Thoracic aorta (tissue), 2 donors: ENCODE results near the gene PRKAB2. TPM values are rescaled to one million over a fixed set of nuclear protein-coding genes. Genes with fewer than 3 reads are reported as not detected.
"Not testable (repeated sequence)": the region's sequence is repeated elsewhere in the genome, so short reads cannot be mapped to it uniquely, and the experiment has no call there.

Source experiments
- ATAC-seq: fragments of 150-250 bp; one replicate; pipeline ENCODE4 v1.8.0; 2017; ENCODE audit warnings: low read depth; ENCODE audit not compliant: insufficient number of reproducible peaks, low FRiP score
- DNase-seq: peaks from one replicate; pipeline ENCODE4 v3.0.0-alpha.2; 2020; ENCODE audit warnings: low spot score
- H3K27ac ChIP-seq, 2 donors: fragments of 200-600 bp; sonication (generic); 1 replicate in 1 of 2; 2 replicates in 1 of 2; pipeline ENCODE4 v1.5.1; 2016; ENCODE audit warnings: mild to moderate bottlenecking in 2 of 2, moderate library complexity in 2 of 2
- H3K27me3 ChIP-seq: fragments of 200-600 bp; sonication (generic); replicated peaks from 2 replicates; pipeline ENCODE4 v1.6.0; 2016; ENCODE audit warnings: mild to moderate bottlenecking; ENCODE audit not compliant: insufficient read depth
- H3K36me3 ChIP-seq: fragments of 200-600 bp; sonication (generic); one replicate; pipeline ENCODE4 v1.5.1; 2016
- H3K4me1 ChIP-seq, 2 donors: fragments of 200-600 bp; sonication (generic); 1 replicate in 1 of 2; 2 replicates in 1 of 2; pipeline versions ENCODE4 v1.5.1 to v1.6.0; 2016; ENCODE audit warnings: low read depth in 2 of 2, mild to moderate bottlenecking in 1 of 2; ENCODE audit not compliant: control insufficient read depth in 1 of 2
- H3K4me3 ChIP-seq: fragments of 200-600 bp; sonication (generic); 2 replicates; pipeline ENCODE4 v1.5.1; 2016; ENCODE audit warnings: mild to moderate bottlenecking
- H3K9me3 ChIP-seq: fragments of 200-600 bp; sonication (generic); 2 replicates; pipeline ENCODE4 v1.5.1; 2016
- total RNA-seq, 2 donors: library from RNA; depleted of rRNA; stranded (reverse); fragments of >200 nt; gene quantifications; one replicate each; pipeline versions ENCODE4 v1.1.0 to v1.2.3, GENCODE V29; 2016
- TF ChIP-seq, protein P1 (sequence below): fragments of 200-600 bp; sonication (generic); IDR thresholded peaks from one replicate; pipeline ENCODE4 v1.5.1; 2019; ENCODE audit warnings: antibody characterized with exemption

The PRKAB2 gene
- total RNA-seq, 2 donors from 2014 or later = 19.5 to 20.8 TPM

GRCh38 chr1:147117109-147117508, 55.2 kb downstream of the PRKAB2 start:
- H3K4me3 ChIP-seq = no peak overlapping the region
- H3K27ac ChIP-seq = no peak overlapping the region
- H3K36me3 ChIP-seq = no peaks in the 10 kb centered on the region
- ATAC-seq = no peak
- H3K9me3 ChIP-seq = no peaks in the 10 kb centered on the region
- no peaks in the 10 kb centered on the region for H3K4me1 ChIP-seq
- no peaks in the 10 kb centered on the region for H3K27me3 ChIP-seq
- no peak for DNase-seq
- TF ChIP-seq, protein P1, sequence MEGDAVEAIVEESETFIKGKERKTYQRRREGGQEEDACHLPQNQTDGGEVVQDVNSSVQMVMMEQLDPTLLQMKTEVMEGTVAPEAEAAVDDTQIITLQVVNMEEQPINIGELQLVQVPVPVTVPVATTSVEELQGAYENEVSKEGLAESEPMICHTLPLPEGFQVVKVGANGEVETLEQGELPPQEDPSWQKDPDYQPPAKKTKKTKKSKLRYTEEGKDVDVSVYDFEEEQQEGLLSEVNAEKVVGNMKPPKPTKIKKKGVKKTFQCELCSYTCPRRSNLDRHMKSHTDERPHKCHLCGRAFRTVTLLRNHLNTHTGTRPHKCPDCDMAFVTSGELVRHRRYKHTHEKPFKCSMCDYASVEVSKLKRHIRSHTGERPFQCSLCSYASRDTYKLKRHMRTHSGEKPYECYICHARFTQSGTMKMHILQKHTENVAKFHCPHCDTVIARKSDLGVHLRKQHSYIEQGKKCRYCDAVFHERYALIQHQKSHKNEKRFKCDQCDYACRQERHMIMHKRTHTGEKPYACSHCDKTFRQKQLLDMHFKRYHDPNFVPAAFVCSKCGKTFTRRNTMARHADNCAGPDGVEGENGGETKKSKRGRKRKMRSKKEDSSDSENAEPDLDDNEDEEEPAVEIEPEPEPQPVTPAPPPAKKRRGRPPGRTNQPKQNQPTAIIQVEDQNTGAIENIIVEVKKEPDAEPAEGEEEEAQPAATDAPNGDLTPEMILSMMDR = no peak

DNA sequence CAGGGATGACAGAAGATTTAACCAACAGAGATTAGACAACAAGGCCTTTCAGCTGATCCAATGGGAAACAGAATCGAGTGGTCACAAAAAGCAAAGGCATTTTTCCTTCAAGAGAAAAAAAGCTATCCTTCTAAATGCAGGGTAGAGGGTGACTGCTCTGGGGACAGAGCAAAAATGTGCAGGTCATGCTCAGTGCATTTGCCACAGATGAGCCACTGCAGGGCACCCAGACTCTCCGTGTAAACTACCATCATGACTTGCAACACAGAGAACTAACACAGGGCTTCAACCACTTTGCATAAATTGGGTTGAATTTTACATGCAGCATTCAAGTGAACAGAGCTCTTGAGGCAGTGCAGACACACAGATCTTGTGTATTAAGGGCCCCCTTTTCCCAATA, 56.8 kb downstream of the PRKAB2 start:
- Histone ChIP-seq H3K9me3 (no peaks in the 10 kb centered on the region), H3K36me3 (no peaks in the 10 kb centered on the region), H3K4me3 (no peak overlapping the region), H3K4me1 (no peaks in the 10 kb centered on the region), H3K27ac (no peak overlapping the region), H3K27me3 (no peaks in the 10 kb centered on the region)
- ATAC-seq = no peak
- TF ChIP-seq, protein P1 = no peak
- no peak for DNase-seq

- not testable (repeated sequence) for ATAC-seq, DNase-seq
Measured at GRCh38 chr1:147115079-147115478, 57.2 kb downstream of the PRKAB2 start.

GRCh38 chr1:147114353-147114752, 57.9 kb downstream of the PRKAB2 start:
- H3K36me3 ChIP-seq, H3K9me3 ChIP-seq, H3K27me3 ChIP-seq, H3K27ac ChIP-seq, DNase-seq, H3K4me3 ChIP-seq, ATAC-seq, H3K4me1 ChIP-seq: not testable (repeated sequence)

More at GRCh38 chr1:147115079-147115478, 57.2 kb downstream of the PRKAB2 start:
- not testable (repeated sequence) for H3K36me3 ChIP-seq, H3K4me1 ChIP-seq, H3K27me3 ChIP-seq, H3K4me3 ChIP-seq, H3K9me3 ChIP-seq, H3K27ac ChIP-seq

DNA sequence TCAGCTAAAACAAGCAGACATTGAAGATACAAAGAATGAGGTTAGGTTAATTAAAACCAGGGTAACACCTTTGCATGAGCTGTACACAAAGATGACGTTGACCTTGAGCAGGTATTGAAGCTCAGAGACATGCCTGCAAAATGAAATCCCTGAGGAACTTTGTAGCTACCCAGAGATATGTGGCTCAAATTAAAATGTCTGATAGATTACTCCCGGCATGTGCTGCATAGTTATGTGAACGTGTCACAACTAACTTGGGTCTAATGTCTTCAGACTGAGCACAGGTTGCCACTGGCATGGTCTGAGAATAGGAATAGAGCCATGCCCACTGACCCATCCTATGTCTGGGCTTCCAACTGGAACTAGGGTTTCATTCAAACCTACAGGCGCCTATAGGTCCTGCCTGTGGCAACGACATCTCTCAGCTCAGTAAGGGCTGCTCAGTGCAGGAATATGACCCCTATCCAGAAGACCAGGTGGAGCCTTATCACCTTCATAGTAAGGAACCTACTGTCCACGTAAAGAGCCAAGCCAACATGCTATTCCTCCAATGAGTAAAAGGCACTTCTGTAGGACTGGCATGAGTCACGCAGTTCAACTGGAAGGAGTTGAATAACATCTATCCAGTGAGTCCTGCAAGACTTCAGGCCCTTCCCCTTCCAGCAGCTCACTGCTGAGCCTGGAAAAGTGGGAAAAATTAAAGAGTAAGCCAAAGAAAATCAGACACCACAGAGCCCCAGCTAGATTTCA, 60.7 kb downstream of the PRKAB2 start:
- Histone ChIP-seq H3K27me3 (no peaks in the 10 kb centered on the region), H3K4me3 (no peak overlapping the region), H3K27ac (no peak overlapping the region), H3K4me1 (no peaks in the 10 kb centered on the region), H3K9me3 (no peaks in the 10 kb centered on the region), H3K36me3 (no peaks in the 10 kb centered on the region)
- ATAC-seq (no peak), DNase-seq (no peak)
- TF ChIP-seq, protein P1 = no peak

DNA sequence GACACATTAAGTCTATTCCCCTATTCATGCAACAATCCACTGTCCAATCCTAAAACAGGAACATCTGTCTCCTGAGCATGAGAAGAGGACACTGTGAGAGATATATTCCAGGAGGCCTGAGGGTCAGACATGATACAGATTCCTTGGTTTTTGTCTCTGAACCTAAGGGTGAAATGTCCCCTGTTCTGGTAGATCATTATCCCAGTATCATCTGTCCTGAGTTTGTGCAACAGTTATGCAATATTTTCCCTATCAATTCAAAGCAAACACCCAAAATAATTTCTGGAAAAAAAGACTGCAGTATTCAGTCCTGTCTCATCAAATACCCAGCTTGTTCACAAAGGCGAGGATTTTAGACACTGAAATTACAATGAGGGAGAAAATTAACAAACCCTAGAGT, 61.4 kb downstream of the PRKAB2 start:
- Histone ChIP-seq H3K27ac (no peak overlapping the region), H3K4me3 (no peak overlapping the region), H3K36me3 (no peaks in the 10 kb centered on the region), H3K4me1 (no peaks in the 10 kb centered on the region), H3K27me3 (no peaks in the 10 kb centered on the region), H3K9me3 (no peaks in the 10 kb centered on the region)
- ATAC-seq = no peak
- TF ChIP-seq, protein P1 = no peak
- no peak for DNase-seq
